Suprapubic skin (tissue), 4 donors: ENCODE data around the gene STPG3. TPM values are rescaled to one million over a fixed set of nuclear protein-coding genes. Genes with fewer than 3 reads are reported as not detected.
A peak's percentile ranks its signal among the peaks of the same experiment; 100 is the strongest.

Experiments used
- DNase-seq, 2 donors: peaks; one replicate each; pipeline ENCODE4 v3.0.0-alpha.2; 2019; ENCODE audit warnings: low spot score in 2 of 2
- H3K27ac ChIP-seq: fragments of 200-600 bp; sonication (generic); one replicate; pipeline ENCODE4 v1.5.1; 2019
- H3K27me3 ChIP-seq: fragments of 200-600 bp; sonication (generic); one replicate; pipeline ENCODE4 v1.5.1; 2019
- H3K36me3 ChIP-seq: fragments of 200-600 bp; sonication (generic); one replicate; pipeline ENCODE4 v1.5.1; 2019
- H3K4me1 ChIP-seq: fragments of 200-600 bp; sonication (generic); one replicate; pipeline ENCODE4 v1.5.1; 2019
- H3K4me3 ChIP-seq: fragments of 200-600 bp; sonication (generic); one replicate; pipeline ENCODE4 v1.5.1; 2019; ENCODE audit warnings: mild to moderate bottlenecking
- H3K9me3 ChIP-seq: fragments of 200-600 bp; sonication (generic); one replicate; pipeline ENCODE4 v1.5.1; 2019
- CTCF ChIP-seq, 2 donors: fragments of 200-600 bp in 1 of 2; fragments of 450-650 bp in 1 of 2; sonication (generic) in 1 of 2; IDR thresholded peaks; one replicate each; pipeline ENCODE4 v1.5.1; 2016 to 2019; ENCODE audit warnings: antibody characterized with exemption in 2 of 2, mild to moderate bottlenecking in 1 of 2, moderate library complexity in 1 of 2
- EP300 ChIP-seq: sonication (generic); formaldehyde crosslinking; IDR thresholded peaks from one replicate; pipeline ENCODE4 v1.6.1; 2017; ENCODE audit warnings: antibody characterized with exemption
- POLR2A ChIP-seq, 2 donors: fragments of 450-650 bp; IDR thresholded peaks; one replicate each; pipeline ENCODE4 v1.6.1; 2017; ENCODE audit warnings: antibody characterized with exemption in 2 of 2, mild to moderate bottlenecking in 2 of 2, moderate library complexity in 2 of 2
- POLR2AphosphoS5 ChIP-seq, 3 donors: sonication (generic); formaldehyde crosslinking; IDR thresholded peaks; one replicate each; pipeline ENCODE4 v1.6.1; 2017; ENCODE audit warnings: antibody characterized with exemption in 3 of 3
- whole genome bisulfite sequencing: methylation state at CpG from one replicate; pipeline ENCODE4 v1.1.5; 2018; 5-methylcytosine and 5-hydroxymethylcytosine counted together
- total RNA-seq, 4 donors: library from RNA; depleted of rRNA; stranded (reverse); fragments of >200 nt; gene quantifications; one replicate each; pipeline ENCODE4 v1.1.0, GENCODE V29; 2016

The STPG3 gene
- total RNA-seq, 4 donors from 2014 or later: 1.2 TPM; not detected in 3

- peaks cover 10% of the 10 kb centered on the region for H3K36me3 ChIP-seq
- H3K4me3 ChIP-seq: no peak overlapping the region
- 100% methylated on average over 3 of the region's 30 CpGs for WGBS
- TF ChIP-seq POLR2AphosphoS5 (IDR thresholded peaks at IDR 0.05) (no peak), CTCF (IDR thresholded peaks at IDR 0.05) (no peak), EP300 (no peak), POLR2A (IDR thresholded peaks at IDR 0.05) (no peak)
- DNase-seq: no peak
- H3K4me1 ChIP-seq: peaks cover 27% of the 10 kb centered on the region
- no peaks in the 10 kb centered on the region for H3K27me3 ChIP-seq
- no peaks in the 10 kb centered on the region for H3K9me3 ChIP-seq
- no peak overlapping the region for H3K27ac ChIP-seq
These were observed 34.7 kb upstream of the STPG3 start for GRCh38 chr9:137216188-137216965.

DNA sequence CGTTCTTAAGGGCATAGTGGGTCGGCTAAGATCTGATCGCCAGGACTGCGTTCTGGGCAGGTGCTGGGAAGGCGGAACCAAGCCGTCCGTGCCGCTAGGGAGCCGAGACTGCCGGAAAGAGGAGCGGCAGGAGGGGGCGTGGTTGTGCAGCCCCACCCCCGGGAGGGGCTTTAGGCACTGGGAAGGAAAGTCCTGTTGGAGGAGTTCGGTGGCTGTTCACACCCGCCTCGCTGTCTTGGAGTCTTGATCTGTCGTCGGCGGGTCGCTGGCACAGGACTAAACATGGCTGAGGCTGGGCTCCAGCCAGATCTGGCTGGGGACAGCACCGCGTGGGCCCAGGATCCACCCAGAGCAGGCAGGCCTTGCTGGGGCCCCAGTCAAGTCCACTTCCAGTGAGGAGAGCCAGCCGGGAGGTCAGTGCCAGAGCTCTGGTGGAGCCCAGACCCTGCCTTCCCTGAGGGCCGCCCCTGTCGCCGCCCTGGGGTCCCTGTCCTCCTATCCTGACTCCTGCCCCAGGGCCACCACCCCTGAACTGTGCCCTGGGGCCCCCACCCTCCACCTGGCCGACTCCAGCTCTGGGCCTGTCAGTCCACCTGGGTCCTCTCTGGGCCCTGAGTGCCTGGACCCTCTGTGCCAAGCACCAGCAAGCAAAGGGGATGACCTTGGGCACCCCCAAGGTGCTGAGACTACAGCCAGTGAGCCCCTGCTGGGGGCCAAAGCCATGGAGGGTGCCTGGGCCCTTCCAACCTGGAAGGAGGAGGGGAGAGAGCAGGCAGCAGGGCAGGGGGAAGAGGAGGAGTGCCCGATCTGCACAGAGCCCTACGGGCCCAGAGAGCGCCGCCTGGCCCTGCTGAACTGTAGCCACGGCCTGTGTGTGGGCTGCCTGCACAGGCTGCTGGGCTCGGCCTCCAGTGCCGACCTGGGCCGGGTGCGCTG lies 33.5 kb upstream of the STPG3 start:
- Histone ChIP-seq H3K27ac (peak overlapping the region; percentile 80), H3K4me3 (peak overlapping the region; percentile 40), H3K36me3 (peaks cover 10% of the 10 kb centered on the region), H3K9me3 (no peaks in the 10 kb centered on the region), H3K4me1 (peaks cover 36% of the 10 kb centered on the region), H3K27me3 (no peaks in the 10 kb centered on the region)
- 0% methylated on average over 7 of the region's 36 CpGs for WGBS
- no peak for TF ChIP-seq CTCF (IDR thresholded peaks at IDR 0.05)
- no peak for TF ChIP-seq EP300
- no peak for TF ChIP-seq POLR2A (IDR thresholded peaks at IDR 0.05)
- TF ChIP-seq POLR2AphosphoS5 (IDR thresholded peaks at IDR 0.05): no peak
- DNase-seq: peak in 1 of 2 donors; percentile 88

DNA sequence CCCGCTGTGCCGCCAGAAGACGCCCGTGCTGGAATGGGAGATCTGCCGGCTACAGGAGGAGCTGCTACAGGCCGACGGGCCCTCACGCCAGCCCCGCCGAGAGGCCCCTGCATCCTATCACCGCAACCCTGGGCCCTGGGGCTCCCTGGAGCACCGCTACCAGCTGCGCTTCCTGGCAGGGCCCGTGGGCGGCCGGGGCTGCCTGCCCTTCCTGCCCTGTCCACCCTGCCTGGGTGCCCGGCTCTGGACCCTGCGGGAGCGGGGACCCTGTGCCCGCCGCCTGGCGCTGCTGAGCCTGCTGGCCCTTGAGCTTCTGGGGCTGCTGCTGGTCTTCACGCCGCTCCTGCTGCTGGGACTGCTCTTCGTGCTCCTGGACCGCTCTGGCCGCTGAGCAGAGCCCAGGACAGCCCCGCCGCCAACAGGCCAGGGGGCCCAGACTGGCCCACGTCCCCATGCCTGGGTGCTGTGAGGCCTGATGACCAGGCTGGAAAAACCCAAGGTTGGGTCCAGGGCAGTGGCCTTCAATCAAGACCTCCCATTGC lies 32.8 kb upstream of the STPG3 start:
- peak overlapping the region; percentile 40 for H3K4me3 ChIP-seq
- TF ChIP-seq CTCF (IDR thresholded peaks at IDR 0.05) (no peak), POLR2A (IDR thresholded peaks at IDR 0.05) (no peak), POLR2AphosphoS5 (IDR thresholded peaks at IDR 0.05) (no peak), EP300 (no peak)
- WGBS: 81% methylated on average over 17 of the region's 30 CpGs
- H3K27me3 ChIP-seq: no peaks in the 10 kb centered on the region
- peaks cover 42% of the 10 kb centered on the region for H3K4me1 ChIP-seq
- H3K36me3 ChIP-seq: peaks cover 10% of the 10 kb centered on the region
- H3K9me3 ChIP-seq: no peaks in the 10 kb centered on the region
- no peak for DNase-seq
- H3K27ac ChIP-seq: peak overlapping the region; percentile 80

GRCh38 chr9:137218754-137219271 lies 32.3 kb upstream of the STPG3 start:
- no peak for TF ChIP-seq POLR2AphosphoS5 (IDR thresholded peaks at IDR 0.05)
- DNase-seq: no peak
- 93% methylated on average over 4 of the region's 12 CpGs for WGBS
- Histone ChIP-seq H3K4me3 (peak overlapping the region; percentile 40), H3K9me3 (no peaks in the 10 kb centered on the region), H3K4me1 (peaks cover 43% of the 10 kb centered on the region), H3K27ac (peak overlapping the region; percentile 80), H3K27me3 (no peaks in the 10 kb centered on the region), H3K36me3 (peaks cover 10% of the 10 kb centered on the region)

GRCh38 chr9:137219757-137220316 lies 31.2 kb upstream of the STPG3 start:
- 94% methylated on average over 3 of the region's 10 CpGs for WGBS
- no peak overlapping the region for H3K4me3 ChIP-seq

More at GRCh38 chr9:137219757-137220316, 31.2 kb upstream of the STPG3 start:
- TF ChIP-seq POLR2A (IDR thresholded peaks at IDR 0.05) (no peak), EP300 (no peak), POLR2AphosphoS5 (IDR thresholded peaks at IDR 0.05) (no peak), CTCF (IDR thresholded peaks at IDR 0.05) (no peak)
- Histone ChIP-seq H3K4me1 (peaks cover 53% of the 10 kb centered on the region), H3K9me3 (no peaks in the 10 kb centered on the region), H3K27me3 (no peaks in the 10 kb centered on the region), H3K36me3 (peaks cover 4% of the 10 kb centered on the region), H3K27ac (no peak overlapping the region)
- no peak for DNase-seq
